GM23338 (cell line): Measurements from ENCODE around the gene WDR38. TPM values are rescaled to one million over a fixed set of nuclear protein-coding genes. Genes with fewer than 3 reads are reported as not detected.
"Not testable (repeated sequence)": the region's sequence is repeated elsewhere in the genome, so short reads cannot be mapped to it uniquely, and the experiment has no call there.

Experiments
- ATAC-seq: fragments of 200-7000 bp; cut with Tn5 transposase; 3 replicates; pipeline ENCODE4 v1.9.1; 2020
- DNase-seq: peaks from one replicate; pipeline ENCODE4 v3.0.0-alpha.2; 2015; ENCODE audit warnings: low spot score
- H2AFZ ChIP-seq: fragments of 200-600 bp; sonication (generic); 2 replicates; pipeline ENCODE4 v1.8.0; 2016; ENCODE audit warnings: antibody characterized with exemption, mild to moderate bottlenecking, moderate library complexity
- H3F3A ChIP-seq: fragments of 200-600 bp; sonication (generic); replicated peaks from 2 replicates; pipeline ENCODE4 v1.8.0; 2017; ENCODE audit warnings: antibody characterized with exemption, mixed run types, low read depth
- H3K27ac ChIP-seq: fragments of 200-600 bp; sonication (generic); 2 replicates; pipeline ENCODE4 v1.6.1; 2016; ENCODE audit warnings: low read depth
- H3K27me3 ChIP-seq: fragments of 200-600 bp; sonication (generic); 2 replicates; pipeline ENCODE4 v1.8.0; 2016; ENCODE audit warnings: mild to moderate bottlenecking, mixed run types, moderate library complexity; ENCODE audit not compliant: insufficient read depth
- H3K36me3 ChIP-seq: fragments of 200-600 bp; sonication (generic); 2 replicates; pipeline ENCODE4 v1.8.0; 2016; ENCODE audit warnings: mild to moderate bottlenecking; ENCODE audit not compliant: insufficient read depth
- H3K4me1 ChIP-seq: fragments of 200-600 bp; sonication (generic); 2 replicates; pipeline ENCODE4 v1.8.0; 2016; ENCODE audit warnings: mild to moderate bottlenecking, moderate library complexity; ENCODE audit not compliant: insufficient read depth
- H3K4me2 ChIP-seq: fragments of 200-600 bp; sonication (generic); 2 replicates; pipeline ENCODE4 v1.7.1; 2017; ENCODE audit warnings: mixed run types
- H3K4me3 ChIP-seq: fragments of 200-600 bp; sonication (generic); 2 replicates; pipeline ENCODE4 v1.6.1; 2016; ENCODE audit warnings: mixed run types
- H3K79me2 ChIP-seq: fragments of 200-600 bp; sonication (generic); replicated peaks from 2 replicates; pipeline ENCODE4 v1.8.0; 2017; ENCODE audit warnings: mild to moderate bottlenecking; ENCODE audit not compliant: insufficient read depth
- H3K9me2 ChIP-seq: fragments of 200-600 bp; sonication (generic); 2 replicates; pipeline ENCODE4 v1.8.0; 2017; ENCODE audit not compliant: insufficient read depth
- H4K20me1 ChIP-seq: fragments of 200-600 bp; sonication (generic); replicated peaks from 2 replicates; pipeline ENCODE4 v1.8.0; 2017; ENCODE audit warnings: mild to moderate bottlenecking; ENCODE audit not compliant: insufficient read depth
- H3K27ac Mint-ChIP-seq: 2 replicates; pipeline ENCODE4 v1.8.0; 2020; ENCODE audit warnings: inconsistent platforms, mild to moderate bottlenecking, moderate library complexity, mixed read lengths
- H3K27me3 Mint-ChIP-seq: 3 replicates; pipeline ENCODE4 v1.8.0; 2022; ENCODE audit warnings: low read depth, mild to moderate bottlenecking, moderate library complexity, mixed read lengths, inconsistent platforms; ENCODE audit not compliant: insufficient read depth, poor library complexity
- H3K36me3 Mint-ChIP-seq: 3 replicates; pipeline ENCODE4 v1.8.0; 2021; ENCODE audit warnings: low read depth, mild to moderate bottlenecking, inconsistent platforms, moderate library complexity, mixed read lengths
- H3K4me1 Mint-ChIP-seq: 3 replicates; pipeline ENCODE4 v1.8.0; 2020; ENCODE audit warnings: mild to moderate bottlenecking, inconsistent platforms, mixed read lengths
- H3K4me3 Mint-ChIP-seq: 3 replicates; pipeline ENCODE4 v1.8.0; 2021; ENCODE audit warnings: moderate library complexity, mild to moderate bottlenecking, inconsistent platforms, mixed read lengths
- H3K9me3 Mint-ChIP-seq: 3 replicates; pipeline ENCODE4 v1.8.0; 2020; ENCODE audit warnings: moderate library complexity, mild to moderate bottlenecking, inconsistent platforms, mixed read lengths
- CTCF ChIP-seq, 2 experiments: fragments of 200-600 bp in 1 of 2; sonication (generic) in 1 of 2; conservative IDR thresholded peaks; 2 replicates each; pipeline versions ENCODE4 v1.5.1 to v1.6.1; 2016 to 2017; ENCODE audit warnings: antibody characterized with exemption in 2 of 2, low read depth in 2 of 2, mild to moderate bottlenecking in 2 of 2, moderate library complexity in 1 of 2
- NANOG ChIP-seq: IDR thresholded peaks from 2 replicates; pipeline ENCODE4 v1.6.1; 2016; ENCODE audit warnings: antibody characterized with exemption, borderline replicate concordance
- polyA plus RNA-seq: library from polyadenylated mRNA; unstranded; fragments of >200 nt; fragmentation: Nextera tagmentation; extraction: Ambion mirVana; gene quantifications from 2 replicates; pipeline ENCODE4 v1.2.1, GENCODE V29; 2016
- total RNA-seq: library from RNA; depleted of rRNA; stranded (reverse); fragments of >200 nt; shearing (Covaris generic); gene quantifications from 2 replicates; pipeline ENCODE4 v1.2.3, GENCODE V29; 2014

The WDR38 gene
- total and polyA plus RNA-seq, 2 experiments from 2014 or later, result not detected

- not testable (repeated sequence) for H3F3A ChIP-seq, H4K20me1 ChIP-seq, H3K36me3 Mint-ChIP-seq, H3K27ac ChIP-seq, H3K4me3 Mint-ChIP-seq, H3K4me1 ChIP-seq, H3K9me2 ChIP-seq, H3K27me3 Mint-ChIP-seq, ATAC-seq, H3K36me3 ChIP-seq, H3K4me3 ChIP-seq, H3K27ac Mint-ChIP-seq, H3K27me3 ChIP-seq, H3K79me2 ChIP-seq, DNase-seq, H3K4me2 ChIP-seq, H2AFZ ChIP-seq, H3K9me3 Mint-ChIP-seq
- H3K4me1 Mint-ChIP-seq, result peaks cover 13% of the 10 kb centered on the region; the same call in 2 of the 3 replicates
Measured at GRCh38 chr9:124838132-124838531, 15.1 kb upstream of the WDR38 start.

GRCh38 chr9:124838567-124839275 is 14.5 kb upstream of the WDR38 start:
- not testable (repeated sequence) for H3K36me3 Mint-ChIP-seq, H3K4me1 ChIP-seq, H4K20me1 ChIP-seq, H3K4me3 Mint-ChIP-seq, H3K27me3 Mint-ChIP-seq, H3K9me2 ChIP-seq, H3K9me3 Mint-ChIP-seq, H3K27ac ChIP-seq, H3F3A ChIP-seq, H3K27me3 ChIP-seq, H3K27ac Mint-ChIP-seq, DNase-seq, H3K36me3 ChIP-seq, H3K79me2 ChIP-seq
- Histone ChIP-seq H3K4me3 (peak overlapping the region; percentile 44; the same call in 1 of the 2 replicates), H2AFZ (peak overlapping the region; percentile 52), H3K4me2 (peak overlapping the region; percentile 66; the same call in 1 of the 2 replicates)
- H3K4me1 Mint-ChIP-seq, result peaks cover 13% of the 10 kb centered on the region; the same call in 2 of the 3 replicates
- peak; percentile 6; the same call in 1 of the 3 replicates for ATAC-seq

GRCh38 chr9:124839612-124840299 is 13.5 kb upstream of the WDR38 start:
- Mint-ChIP-seq H3K9me3 (no peaks in the 10 kb centered on the region), H3K4me1 (peaks cover 13% of the 10 kb centered on the region; the same call in 2 of the 3 replicates), H3K36me3 (no peaks in the 10 kb centered on the region), H3K27me3 (peaks cover 2% of the 10 kb centered on the region), H3K27ac (peak overlapping the region; percentile 67; the same call in 1 of the 2 replicates), H3K4me3 (no peak overlapping the region)
- no peaks in the 10 kb centered on the region for H4K20me1 ChIP-seq
- TF ChIP-seq NANOG (no peak), CTCF (conservative IDR thresholded peaks at IDR 0.05; ENCODE audit: low read depth in 2 of 2) (peak; percentile 66 to 67)
- H3K4me1 ChIP-seq, result no peaks in the 10 kb centered on the region
- no peak overlapping the region for H3K4me2 ChIP-seq
- H2AFZ ChIP-seq, result peak overlapping the region; percentile 52
- no peaks in the 10 kb centered on the region for H3K36me3 ChIP-seq
- peak; percentile 93 for ATAC-seq
- H3K4me3 ChIP-seq, result no peak overlapping the region
- no peaks in the 10 kb centered on the region for H3K79me2 ChIP-seq
- H3K27me3 ChIP-seq, result no peaks in the 10 kb centered on the region
- H3F3A ChIP-seq, result peaks cover 5% of the 10 kb centered on the region; the same call in 1 of the 2 replicates
- peak; percentile 89 for DNase-seq
- H3K27ac ChIP-seq, result no peak overlapping the region
- H3K9me2 ChIP-seq, result no peaks in the 10 kb centered on the region
